Stimulated activated CD8-positive, alpha-beta memory T cell treated with anti-CD3 and anti-CD28 coated beads, Interleukin-15, amount 100 ng/mL, for 4 hours (primary cell): ENCODE data around the gene RPL28.

Experiments
- DNase-seq, 2 donors: peaks; one replicate each; pipeline ENCODE4 v3.0.0-alpha.2; 2020; ENCODE audit warnings: low read depth in 2 of 2

Gene RPL28

DNA sequence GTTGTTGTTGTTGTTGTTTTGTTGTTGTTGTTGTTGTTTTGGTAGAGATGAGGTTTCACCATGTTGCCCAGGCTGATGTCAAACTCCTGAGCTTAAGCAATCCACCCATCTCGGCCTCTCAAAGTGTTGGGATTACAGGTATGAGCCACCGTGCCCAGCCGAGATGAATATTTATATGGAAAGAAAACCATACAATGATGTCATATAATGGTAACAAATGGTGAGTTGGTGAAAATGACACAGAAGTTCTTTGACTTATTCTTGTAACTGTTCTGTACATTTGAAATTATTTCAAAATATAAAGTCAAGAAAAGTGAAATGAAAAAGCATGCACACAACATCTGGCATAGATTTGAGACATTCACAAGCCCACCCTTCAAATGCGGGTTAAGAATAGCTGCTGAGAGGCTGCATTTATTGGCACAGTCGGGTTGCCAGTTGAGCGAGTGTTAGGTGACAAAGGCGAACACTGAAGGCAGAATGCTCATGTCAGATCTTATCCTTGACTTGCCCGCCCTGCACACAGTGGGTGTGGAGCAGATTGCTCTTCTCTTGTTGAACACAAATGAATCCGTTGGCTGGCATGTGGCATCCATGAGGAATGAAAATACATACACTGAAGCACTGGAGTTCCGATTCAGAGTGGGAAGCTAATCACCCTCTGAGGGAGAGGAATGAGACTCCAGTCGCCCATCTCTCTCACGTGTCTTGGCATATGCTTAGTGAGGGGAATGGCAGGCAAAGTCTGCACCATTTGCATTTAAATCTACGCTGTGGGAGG lies 37.7 kb downstream of the RPL28 start:
- DNase-seq: no peak

DNA sequence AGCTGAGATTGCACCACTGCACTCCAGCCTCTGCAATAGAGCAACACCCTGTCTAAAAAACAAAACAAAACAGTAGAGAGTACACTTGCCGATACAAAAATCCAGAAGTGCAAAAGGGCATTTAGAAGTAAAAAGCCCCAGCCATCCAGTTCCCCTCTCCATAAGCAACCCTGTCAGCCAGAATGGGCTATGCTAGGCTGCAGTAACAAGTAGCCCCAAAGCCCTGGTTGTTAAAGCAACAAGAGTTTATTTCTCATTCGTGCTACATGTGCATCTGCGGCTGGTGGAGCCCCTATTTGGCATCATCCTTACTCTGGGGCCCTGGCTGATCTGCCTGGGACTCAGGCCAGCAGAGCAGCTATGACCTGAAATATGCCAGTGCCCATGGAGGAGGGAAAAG lies 38.8 kb downstream of the RPL28 start:
- no peak for DNase-seq

DNA sequence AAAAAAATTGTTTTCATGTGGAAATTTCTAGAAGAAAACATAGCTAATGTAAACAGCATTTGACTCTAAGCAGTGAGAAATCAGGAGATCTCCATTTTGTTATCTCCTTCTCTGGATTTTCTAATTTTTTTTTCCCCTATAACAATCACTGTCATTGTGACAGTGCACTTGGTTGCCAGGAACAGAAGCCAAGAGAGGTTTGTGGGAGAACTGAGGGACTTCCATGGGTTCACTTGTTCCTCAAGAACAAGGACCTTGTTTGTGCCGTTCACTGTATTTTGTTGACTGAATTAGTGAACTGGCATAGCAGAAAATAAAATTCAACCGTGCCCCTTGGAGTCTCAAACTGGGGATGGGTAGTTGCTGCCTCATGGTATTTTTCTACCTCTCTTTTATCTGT lies 40.3 kb downstream of the RPL28 start:
- no peak for DNase-seq

DNA sequence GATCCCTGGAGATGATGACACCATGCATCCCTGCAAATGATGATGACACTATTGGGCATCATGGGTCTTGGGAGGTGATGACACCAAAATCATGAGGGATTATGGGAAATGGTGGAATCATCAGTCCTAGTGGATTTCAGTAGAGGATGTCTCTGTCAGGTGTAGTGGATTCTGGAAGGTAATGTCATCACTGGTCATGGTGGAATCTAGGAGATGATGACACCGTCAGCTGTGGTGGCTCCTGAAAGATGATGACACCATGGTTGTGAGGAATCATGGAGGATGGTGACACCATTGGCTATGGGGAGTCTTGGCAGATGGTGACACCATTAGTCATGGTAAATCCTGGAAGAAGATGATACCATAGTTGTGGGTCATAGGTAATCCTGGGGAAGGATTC lies 45.5 kb downstream of the RPL28 start:
- no peak for DNase-seq

DNA sequence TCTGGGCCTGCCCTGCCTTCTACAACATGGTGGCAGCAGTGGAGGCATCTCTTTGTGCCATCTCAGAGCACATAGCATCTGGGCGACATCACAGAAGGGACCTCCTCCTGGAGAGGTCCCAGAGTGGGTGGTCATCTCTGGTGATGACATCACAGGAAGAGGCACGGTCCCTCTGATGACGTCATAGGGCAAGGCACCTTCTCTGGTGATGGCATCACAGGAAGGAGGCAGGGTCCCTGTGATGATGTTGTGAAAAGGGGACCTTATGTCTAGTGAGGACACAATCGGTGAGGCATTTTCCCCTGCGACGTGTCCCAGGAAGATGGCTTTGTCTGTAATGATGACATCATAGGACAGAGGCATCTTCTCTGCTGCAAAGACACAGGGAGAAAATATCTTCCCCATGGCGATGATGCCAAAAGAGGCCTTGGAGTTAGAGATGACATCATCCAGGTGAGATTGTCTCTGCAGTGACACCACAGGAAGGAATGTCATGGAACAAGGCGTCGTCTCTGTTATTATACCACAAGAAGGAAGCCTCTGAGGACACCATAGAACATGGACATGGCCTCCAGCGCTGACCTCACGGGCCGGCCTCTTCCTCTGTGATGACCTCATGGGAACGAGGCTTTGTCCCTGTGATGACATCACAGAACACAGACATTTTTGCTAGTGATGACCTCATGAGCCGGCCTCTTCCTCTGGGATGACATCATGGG lies 46.7 kb downstream of the RPL28 start:
- DNase-seq: no peak

DNA sequence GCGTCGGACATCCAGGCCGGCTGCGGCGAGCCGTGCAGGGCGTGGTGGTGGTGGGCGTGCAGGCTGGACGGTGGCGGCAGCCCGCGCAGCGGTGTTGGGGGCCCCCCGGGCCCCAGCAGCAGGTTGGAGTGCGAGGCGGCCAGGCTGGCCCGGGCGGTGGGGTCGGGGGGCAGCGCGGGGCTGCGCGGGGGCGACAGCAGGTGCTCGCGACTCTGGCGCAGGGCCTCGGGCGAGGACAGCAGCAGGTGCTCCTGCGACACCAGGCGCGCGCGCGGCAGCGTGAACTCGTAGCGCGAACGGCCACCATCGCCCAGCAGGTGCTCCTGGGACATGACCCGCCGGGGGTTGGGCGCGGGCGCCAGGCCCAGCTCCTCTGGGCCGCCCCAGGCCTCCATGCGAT lies 47.6 kb downstream of the RPL28 start:
- no peak for DNase-seq

DNA sequence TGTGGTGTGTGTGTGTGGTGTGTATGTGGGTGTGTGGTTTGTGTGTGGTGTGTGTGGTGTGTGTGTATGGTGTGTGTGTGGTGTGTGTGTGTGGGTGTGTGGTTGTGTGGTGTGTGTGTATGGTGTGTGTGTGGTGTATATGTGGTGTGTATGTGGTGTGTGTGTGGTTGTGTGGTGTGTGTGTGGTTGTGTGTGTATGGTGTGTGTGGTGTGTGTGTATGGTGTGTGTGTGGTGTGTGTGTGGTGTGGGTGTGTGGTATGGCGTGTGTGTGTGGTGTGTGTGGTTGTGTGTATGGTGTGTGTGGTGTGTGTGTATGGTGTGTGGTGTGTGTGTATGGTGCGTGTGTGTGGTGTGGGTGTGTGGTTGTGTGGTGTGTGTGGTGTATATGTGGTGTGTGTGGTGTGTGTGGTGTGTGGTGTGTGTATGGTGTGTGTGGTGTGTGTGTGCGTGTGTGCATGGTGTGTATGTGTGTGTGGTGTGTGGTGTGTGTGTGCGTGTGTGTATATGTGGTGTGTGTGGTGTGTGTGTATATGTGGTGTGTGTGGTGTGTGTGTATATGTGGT lies 48.7 kb downstream of the RPL28 start:
- DNase-seq: no peak

DNA sequence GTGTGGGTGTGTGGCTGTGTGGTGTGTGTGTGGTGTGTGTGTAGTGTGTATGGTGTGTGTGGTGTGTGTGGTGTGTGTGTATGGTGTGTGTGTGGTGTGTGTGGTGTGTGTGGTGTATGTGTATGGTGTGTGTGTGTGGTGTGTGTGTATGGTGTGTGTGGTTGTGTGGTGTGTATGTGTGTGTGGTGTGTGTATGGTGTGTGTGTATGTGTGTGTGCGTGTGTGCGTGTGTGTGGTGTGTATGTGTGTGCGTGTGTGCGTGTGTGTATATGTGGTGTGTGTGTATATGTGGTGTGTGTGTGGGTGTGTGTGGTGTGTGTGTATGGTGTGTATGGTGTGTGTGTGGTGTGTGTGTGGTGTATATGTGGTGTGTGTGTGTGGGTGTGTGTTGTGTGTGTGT lies 49.3 kb downstream of the RPL28 start:
- DNase-seq: no peak

DNA sequence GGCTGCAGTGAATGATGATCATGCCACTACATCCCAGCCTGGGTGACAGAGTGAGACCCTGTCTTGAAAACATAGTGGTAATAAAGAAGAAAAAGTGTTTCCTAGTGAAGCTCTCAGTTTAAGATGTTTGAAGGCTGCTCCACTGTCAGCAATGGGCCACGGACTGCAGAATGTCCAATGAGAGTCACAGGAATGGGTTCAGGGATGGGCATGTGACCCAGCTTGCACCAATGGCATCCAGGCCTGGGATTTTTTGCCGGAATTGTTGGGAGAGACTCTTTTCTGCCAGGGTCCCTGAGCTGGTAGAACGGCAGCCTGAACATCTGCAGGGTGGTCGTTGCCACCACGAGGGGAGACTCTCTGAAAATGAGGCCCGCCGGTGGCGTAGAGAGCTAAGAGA lies 51.1 kb downstream of the RPL28 start:
- DNase-seq: no peak

DNA sequence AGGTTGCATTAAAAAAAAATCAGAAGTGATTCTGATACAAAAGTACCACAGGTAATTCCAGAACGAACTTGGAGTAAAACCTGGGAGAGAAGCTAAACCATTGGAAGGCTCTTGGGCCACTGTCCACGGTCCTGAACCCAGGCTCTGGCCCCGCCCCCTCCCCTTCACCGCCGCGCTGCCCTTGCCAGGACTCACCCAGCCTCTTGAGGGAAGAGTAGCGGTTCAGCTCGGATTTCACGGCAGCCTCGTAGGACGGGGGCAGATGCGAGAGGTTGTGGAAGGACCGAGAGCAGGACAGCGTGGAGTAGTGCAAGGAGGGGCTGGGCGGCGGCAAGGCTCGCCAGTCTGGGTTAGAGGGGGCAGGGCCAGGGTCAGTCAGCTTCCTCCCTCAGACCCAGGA lies 51.7 kb downstream of the RPL28 start:
- DNase-seq: no peak

DNA sequence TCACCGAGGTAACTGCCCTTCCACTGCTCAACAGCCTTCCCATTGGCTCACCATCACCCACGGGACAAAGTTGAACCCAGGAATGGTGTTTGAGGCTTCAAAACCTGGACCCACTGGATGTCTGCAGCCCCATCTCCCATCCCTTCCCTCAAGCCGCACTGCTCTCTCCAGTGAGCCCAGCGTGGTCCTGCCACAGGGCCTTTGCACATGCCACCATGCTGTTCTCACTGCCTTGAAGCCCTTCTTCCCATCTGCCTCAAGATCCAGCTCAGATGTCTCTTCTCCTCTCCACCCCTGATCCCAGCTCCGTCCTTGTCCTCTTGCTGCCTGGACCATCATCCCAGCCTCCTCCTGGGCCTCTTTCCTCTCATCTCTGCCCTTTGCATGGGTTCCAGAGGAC lies 53.3 kb downstream of the RPL28 start:
- DNase-seq: no peak

DNA sequence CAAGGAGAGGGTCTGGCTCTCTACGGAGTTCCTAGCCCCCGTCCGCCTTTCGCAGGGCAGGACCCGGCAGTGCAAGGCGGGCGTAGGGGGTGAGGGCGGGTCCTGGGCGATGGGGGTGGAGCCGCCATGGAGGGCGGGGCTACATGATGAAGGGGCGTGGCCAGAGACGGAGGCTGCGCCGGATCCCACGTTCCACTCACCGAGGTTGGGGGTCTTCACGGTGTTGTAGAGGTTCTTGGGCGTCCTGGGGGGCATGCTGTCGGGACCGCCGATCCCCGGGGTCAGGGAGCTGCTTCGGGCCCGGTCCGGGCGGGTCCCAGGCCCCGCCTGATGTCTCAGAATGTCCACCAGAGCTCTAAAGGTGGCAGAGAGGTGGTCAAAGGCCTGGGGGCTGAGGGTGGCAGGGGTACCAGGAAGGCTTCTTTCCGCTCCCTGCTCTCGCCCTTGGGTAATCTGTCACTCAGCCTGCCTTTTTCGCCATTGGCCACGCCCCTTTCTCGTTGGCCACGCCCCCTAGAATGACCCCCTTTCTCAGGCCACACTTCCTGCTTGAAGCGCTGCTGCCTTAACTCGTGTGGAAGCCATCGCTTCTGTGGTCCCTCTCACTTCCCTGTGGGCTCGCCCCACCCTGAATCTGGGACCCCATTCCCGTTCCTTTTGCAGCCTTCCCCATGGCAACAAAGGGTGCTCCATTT lies 54.8 kb downstream of the RPL28 start:
- no peak for DNase-seq

DNA sequence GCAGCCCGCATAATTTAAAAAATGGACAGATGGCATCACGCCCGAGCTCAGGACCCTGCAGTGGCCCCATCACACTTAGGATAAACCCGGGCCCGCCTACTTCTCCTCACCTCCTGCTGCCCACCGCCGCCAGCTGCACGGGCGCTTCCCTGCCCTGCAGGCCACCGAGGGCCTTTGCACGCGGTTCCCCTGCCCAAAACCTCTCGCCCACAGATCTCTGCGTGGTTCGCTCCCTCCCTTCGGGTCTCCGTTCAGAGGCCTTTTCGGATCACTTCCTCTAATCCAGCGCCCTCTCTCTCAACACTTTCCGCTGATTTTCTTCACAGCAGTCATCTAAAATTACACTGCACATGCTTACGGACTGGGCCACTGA lies 55.6 kb downstream of the RPL28 start:
- no peak for DNase-seq

DNA sequence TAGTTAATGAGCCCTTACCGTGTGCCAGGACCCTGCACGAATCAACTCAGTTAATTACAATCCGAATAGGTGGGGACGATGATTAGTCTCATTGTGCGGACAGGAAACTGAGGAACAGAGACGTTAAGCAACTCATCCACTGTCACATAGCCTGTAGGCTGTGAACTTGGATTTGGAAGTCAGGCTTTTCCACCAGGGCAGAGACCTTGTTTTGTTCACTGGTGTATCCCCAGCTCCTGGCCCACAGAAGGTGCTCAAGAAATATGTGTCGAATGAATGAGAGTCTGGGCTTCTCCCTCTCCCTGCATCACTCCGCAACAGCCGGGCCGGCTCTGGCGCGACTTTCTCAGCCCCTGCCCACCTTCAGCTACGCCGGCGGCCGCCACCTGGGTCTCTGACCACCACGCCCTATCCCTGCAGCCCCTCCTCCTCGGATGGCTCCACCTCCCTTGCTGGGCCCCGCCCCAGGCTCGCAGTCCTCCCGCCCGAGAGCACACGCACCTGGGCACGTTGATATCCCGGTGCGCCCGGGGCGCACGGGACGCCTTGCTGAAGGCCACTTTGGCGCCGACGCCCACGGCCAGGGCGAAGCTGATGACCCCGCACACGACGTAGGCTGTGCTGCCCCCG lies 56.1 kb downstream of the RPL28 start:
- no peak for DNase-seq

DNA sequence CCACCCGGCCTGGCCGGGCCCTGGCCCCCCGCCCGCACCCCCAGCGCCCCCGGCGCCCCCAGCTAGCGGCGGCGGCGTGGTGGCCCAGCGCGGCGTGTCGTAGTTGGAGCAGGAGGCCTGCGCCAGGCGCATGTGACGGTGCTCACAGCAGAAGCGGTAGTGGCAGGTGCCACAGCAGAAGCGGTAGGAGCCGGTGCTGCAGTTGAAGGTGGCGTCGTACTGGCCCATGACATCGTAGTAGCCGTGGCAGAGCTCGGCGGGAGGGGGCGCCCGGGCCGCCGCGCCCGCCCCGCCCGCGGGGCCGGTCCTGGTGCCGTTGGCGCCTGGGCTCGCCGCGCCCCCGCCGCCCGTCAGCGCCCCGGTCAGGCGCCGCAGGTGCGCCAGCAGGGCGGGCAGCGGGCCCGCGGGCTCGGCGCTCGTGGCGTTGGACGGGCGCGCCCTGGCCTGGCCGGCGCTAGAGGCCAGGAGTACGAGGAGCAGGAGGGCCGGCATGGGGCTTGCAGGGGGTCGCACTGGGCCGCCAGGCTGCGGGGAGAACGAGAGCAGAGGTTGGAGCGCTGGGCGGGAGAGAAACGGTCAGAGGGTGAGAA lies 56.7 kb downstream of the RPL28 start:
- no peak for DNase-seq

DNA sequence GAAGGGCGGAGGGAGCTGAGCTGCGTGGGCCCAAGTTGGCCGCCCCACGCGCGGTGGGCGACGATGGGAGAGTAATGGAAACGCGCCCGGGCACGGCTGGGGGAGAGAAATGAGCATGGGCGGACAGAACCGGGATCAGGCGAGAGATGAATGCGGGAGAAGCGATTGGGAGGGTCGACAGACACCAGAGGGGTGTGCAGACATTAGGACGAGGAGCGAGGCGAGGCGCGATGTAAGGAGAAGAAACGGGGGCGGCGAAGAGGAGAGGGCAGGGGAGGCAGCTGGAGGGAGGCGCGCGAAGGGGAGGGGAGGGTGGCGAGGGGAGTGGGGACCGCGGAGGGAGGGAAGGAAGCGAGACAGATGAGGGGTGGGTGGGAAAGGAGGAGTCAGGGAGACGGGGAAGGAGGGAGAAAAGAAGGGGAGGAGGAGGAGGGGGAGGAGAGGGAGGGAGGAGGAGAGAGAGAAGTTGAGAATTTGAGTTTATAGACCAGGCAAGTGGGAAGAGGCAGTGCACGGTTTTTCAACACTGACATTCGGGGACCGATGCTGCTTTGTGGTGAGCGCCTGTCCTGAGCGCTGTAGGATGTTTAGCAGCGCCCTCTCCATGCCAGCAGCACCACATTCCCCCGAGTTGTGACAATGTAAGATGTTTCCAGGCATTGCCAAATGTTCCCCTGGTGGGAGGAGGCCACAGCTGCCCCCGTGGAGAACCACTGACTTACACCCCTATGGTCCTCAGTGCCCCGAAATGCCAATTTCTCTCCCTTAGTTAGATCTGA lies 57.5 kb downstream of the RPL28 start, which contains the start of gene SHISA7:
Gene SHISA7, minus strand, starts transcription at position 256 of the 779 bp plus-strand sequence. CDS start 437 bp downstream, outside the sequence.
- no peak for DNase-seq

DNA sequence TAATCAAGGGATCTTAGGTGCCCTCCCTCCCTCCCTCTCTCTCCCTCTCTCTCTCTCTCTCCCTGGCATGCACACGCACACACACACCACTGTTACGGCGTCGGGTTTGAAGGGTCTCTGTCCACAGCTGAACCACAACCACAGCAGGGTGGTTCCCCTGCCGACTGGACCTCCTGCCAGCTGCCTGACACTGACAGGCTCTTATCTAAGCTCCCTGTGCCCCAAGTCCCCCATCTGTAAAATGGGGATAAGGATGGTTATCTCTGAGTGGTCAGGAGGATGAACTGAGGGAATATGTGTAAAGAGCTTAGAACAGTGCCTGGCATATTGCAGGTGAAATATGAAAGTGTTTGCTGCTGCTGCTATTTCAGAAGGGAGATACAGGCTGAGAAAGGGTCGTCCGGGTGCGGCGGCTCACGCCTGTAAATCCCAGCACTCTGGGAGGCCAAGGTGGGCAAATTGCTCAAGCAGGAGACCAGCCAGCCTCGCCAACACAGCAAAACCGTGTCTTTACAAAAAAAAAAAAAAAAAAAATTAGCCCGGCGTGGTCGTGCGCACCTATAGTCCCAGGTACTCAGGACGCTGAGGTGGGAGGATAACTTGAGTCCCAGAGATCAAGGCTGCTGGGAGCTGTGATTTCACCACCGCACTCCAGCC lies 58.2 kb downstream of the RPL28 start:
- DNase-seq: no peak

DNA sequence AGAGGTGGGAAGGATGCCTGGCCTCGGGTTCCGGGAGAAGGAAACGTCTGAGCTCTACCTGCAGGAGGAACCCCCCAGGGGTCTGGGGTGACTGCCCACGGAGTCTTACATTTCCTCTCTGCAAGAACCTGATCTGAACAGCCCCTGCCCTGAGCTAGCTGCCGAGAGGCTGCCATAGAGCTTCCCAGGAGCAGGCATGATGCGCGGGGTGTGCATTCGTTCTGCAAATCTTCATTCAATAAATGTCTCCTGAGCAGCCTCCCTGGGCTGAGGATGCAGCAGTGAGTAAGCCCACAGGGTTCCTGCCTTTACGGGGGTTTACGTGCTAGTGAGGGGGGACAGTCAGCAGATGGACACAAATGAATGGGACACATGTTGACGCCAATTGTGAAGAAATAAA lies 58.9 kb downstream of the RPL28 start:
- no peak for DNase-seq

DNA sequence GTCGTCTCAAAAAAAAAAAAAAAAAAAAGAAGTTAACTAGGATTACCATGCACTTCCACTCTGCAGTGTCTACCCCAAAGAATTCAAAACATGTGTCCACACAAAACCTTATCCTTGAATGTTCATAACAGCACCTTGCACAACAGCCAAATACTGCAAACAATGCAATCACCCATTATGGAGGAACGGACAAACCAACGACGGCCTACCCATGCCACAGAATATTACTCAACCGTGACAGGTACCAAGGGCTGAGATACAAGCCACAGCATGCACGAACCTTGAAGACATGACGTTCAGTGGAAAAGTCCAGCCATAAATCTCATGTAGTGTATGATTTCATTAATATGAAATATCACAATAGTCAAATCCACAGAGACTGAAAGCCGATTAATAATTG lies 60.3 kb downstream of the RPL28 start:
- DNase-seq: no peak

DNA sequence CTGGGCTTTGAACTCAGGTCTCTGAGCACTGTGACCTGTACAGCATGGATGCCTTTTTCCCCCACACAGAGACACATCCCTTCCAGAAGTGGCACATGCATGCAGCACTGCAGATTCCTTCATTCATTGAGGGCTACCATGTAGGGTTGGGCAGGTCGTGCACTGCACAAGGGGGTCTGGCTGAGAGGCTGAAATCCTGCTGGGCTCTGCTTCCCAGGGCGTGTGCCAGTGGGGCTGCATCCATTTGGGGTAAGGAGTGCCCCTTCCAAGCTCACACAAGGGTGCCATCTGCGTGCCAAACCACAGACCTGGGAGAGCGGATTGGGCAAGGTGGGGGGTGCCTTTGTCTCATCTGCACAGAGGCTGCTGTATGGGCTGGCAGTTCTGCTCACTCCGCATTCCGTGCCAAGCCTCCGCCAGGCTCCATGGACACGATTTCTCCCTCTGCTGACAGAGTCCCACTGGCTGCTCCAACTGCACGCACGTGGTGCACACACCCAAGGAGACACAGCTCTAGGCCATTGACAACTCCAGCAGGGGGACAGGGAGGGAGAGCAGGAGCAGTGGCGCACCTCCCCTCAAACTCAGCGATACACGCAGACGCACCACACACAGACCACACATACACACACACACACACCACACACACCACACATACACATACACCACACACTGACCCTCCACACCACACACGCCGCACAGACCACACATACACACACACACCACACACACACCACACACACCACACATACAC lies 61.9 kb downstream of the RPL28 start:
- DNase-seq: no peak
